Measurements from ENCODE around the gene SETD3.

DNA sequence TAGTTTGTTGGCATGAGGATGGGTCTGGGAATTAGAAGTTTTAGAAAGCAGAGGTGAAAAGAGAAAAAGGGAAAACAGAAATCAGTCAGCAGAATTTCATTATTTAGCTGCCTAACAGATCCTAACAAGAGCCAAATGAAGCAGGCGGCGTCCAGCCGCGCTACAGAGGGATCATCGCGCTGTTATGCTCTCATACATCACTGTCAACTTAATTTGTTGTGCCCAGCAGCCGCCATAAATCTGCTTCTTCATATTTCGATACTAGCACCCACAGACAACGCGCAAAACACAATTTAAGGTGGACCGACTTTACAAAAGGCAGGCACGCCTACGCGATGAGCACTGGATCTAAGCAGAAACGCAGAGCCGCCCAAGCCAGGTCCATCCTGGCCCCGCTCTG lies 66.7 kb downstream of the SETD3 start:
- TF ChIP-seq TAF1 (IDR thresholded peaks at IDR 0.05; ENCODE audit: low read depth) = no peak
- no peak for TF ChIP-seq CEBPB (IDR thresholded peaks at IDR 0.05)
- TF ChIP-seq, protein P1, sequence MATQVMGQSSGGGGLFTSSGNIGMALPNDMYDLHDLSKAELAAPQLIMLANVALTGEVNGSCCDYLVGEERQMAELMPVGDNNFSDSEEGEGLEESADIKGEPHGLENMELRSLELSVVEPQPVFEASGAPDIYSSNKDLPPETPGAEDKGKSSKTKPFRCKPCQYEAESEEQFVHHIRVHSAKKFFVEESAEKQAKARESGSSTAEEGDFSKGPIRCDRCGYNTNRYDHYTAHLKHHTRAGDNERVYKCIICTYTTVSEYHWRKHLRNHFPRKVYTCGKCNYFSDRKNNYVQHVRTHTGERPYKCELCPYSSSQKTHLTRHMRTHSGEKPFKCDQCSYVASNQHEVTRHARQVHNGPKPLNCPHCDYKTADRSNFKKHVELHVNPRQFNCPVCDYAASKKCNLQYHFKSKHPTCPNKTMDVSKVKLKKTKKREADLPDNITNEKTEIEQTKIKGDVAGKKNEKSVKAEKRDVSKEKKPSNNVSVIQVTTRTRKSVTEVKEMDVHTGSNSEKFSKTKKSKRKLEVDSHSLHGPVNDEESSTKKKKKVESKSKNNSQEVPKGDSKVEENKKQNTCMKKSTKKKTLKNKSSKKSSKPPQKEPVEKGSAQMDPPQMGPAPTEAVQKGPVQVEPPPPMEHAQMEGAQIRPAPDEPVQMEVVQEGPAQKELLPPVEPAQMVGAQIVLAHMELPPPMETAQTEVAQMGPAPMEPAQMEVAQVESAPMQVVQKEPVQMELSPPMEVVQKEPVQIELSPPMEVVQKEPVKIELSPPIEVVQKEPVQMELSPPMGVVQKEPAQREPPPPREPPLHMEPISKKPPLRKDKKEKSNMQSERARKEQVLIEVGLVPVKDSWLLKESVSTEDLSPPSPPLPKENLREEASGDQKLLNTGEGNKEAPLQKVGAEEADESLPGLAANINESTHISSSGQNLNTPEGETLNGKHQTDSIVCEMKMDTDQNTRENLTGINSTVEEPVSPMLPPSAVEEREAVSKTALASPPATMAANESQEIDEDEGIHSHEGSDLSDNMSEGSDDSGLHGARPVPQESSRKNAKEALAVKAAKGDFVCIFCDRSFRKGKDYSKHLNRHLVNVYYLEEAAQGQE (IDR thresholded peaks at IDR 0.05; ENCODE audit: low read depth) = no peak
- no peak for TF ChIP-seq EP300 (IDR thresholded peaks at IDR 0.05; ENCODE audit: borderline replicate concordance)
- TF ChIP-seq RAD21 (IDR thresholded peaks at IDR 0.05; ENCODE audit: low read depth) = no peak
- TF ChIP-seq, protein P2, sequence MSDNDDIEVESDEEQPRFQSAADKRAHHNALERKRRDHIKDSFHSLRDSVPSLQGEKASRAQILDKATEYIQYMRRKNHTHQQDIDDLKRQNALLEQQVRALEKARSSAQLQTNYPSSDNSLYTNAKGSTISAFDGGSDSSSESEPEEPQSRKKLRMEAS (IDR thresholded peaks at IDR 0.05) = no peak
- TF ChIP-seq ZBTB7A (IDR thresholded peaks at IDR 0.05; ENCODE audit: low read depth) = no peak
- no peak for TF ChIP-seq YY1 (IDR thresholded peaks at IDR 0.05; ENCODE audit: low read depth)
- no peak for TF ChIP-seq FOXM1 (IDR thresholded peaks at IDR 0.05; ENCODE audit: borderline replicate concordance, low read depth)
- no peak for TF ChIP-seq TEAD4 (IDR thresholded peaks at IDR 0.05)

Data from Ishikawa (cell line).